Measurements from ENCODE around the gene CRIM1. TPM values are rescaled to one million over a fixed set of nuclear protein-coding genes. Genes with fewer than 3 reads are reported as not detected.

CRIM1 gene
- total and polyA plus RNA-seq, 2 of the 8 experiments (the other 6 are each of a cell fraction or from before 2014, with no cell fraction given): 9.4 to 28.4 TPM

GRCh38 chr2:36404318-36404717 is 48.7 kb downstream of the CRIM1 start (continued):
- no peak for TF ChIP-seq SAP30 (IDR thresholded peaks at IDR 0.05; ENCODE audit: insufficient read depth, insufficient replicate concordance, low read length)
- no peak for TF ChIP-seq PHF8 (conservative IDR thresholded peaks at IDR 0.05; ENCODE audit: low read depth, low read length)
- TF ChIP-seq RXRA (IDR thresholded peaks at IDR 0.05; ENCODE audit: insufficient read depth, low read depth, low read length): no peak
- no peak for TF ChIP-seq YY1 (IDR thresholded peaks at IDR 0.05; ENCODE audit: low read depth, low read length)
